G401.6 (cell line): ENCODE results near the gene CHSY1.

ENCODE experiments used
- FAIRE-seq: peaks from 2 replicates; lab custom pipeline; 2012; peaks lifted over from hg19 to GRCh38; lab: Jason Lieb, UNC

CHSY1 gene

DNA sequence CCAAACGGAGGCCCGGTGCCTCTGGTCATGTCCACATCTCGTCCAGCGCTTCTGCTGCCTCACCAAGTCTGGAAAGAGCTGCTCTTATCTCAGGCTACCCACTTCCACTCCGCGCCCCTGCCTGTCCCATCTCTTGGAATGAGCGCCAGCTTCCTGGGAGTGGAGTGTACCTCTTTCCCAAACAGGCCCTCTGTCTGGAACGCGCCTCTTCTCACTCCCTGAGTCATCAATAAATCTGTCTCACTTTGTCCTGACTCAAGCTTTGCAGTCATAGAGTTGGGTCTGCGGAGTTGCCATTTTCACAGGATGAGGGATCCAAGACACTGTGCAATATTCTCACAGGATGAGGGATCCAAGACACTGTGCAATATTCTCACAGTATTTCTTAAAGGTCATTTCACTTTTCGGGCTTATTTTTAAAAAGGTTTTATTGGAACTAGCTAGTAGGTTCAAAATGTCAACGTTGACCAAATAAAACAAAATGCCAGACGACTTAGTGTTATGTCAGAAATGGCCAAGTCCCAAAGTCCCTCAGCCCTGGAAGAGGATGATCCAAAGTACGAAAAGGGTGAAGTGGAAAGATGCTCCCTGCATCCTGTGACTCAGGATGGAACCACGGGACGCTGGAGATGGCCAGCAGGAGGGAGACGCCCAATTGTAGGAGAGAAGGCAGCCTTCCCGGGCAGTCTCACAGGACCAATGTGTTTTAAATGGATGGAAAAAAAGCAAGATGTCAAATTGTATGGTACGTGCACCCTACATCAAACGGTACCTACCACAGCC lies 81.1 kb downstream of the CHSY1 start:
- no peak for FAIRE-seq

DNA sequence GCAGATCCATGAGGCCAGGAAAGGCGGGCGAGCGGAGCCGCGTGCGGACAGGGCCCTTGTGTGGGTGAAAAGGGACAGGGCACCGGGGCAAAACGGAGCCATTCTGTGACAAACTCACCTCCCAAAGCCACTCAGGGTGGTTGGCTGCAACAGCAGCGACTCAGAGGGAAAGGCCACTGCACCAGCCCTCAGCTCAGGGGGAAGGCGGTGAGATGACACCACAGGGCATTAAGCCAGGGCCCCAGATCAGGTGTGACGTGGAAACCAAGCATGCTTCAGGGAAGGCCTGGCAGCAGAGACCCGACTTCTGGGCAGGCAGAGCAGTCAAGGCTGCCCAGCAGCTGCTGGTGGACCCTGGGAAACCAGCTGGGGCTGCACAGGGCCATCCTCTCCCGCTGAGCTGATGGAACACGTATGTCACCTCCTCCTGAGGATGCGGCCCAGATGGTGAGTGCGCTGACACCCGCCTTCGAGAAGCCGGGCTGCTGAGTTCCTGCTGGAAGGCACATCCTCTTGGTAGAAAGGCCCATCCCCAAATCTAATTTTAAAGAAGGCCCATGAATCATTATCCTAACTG lies 82.3 kb downstream of the CHSY1 start:
- FAIRE-seq, result no peak

DNA sequence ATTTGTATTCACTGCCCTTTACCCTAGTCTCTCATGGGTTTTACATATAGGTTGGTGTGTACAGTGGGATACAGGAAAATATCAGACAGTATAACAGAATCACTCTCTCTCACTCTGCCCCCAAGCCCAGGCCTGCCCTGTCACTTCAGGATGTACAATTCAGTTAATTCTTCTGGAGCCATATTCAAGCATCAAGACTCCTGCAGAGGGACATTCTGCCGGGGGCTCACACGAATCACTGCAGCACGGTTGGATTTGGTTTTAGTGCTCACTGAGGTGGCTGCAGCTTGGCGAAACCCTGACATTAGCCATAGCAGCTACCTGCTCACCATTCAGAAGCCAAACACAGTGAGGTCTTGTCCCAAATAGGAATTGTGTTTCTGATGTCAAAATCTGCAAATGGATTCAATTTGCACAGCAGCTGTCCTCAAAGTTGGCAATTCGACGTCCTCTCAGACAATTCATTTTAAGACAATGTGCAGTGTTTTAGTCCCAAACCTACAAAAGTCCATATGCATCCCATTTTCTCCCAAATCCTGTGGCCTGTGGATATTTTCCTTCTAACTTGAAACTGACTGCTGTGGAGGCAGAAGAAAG lies 82.9 kb downstream of the CHSY1 start:
- FAIRE-seq, result no peak

DNA sequence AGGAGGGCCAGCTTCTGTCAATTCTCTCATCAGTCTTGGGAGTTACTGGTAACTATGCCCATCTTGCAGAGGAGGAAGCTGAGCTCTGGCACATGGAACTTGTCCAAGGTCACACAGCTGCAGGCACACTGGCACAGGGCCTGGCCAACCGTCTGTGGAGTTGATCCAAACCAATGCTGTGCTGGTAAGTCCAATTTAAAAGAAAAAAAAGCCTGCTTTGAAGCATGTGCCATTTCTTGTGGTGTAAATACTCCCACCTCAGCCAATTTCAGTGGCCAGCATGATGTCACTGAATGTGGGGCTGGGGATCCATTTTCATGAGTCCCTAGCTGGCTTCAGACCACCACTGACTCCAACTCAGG lies 83.4 kb downstream of the CHSY1 start:
- no peak for FAIRE-seq

DNA sequence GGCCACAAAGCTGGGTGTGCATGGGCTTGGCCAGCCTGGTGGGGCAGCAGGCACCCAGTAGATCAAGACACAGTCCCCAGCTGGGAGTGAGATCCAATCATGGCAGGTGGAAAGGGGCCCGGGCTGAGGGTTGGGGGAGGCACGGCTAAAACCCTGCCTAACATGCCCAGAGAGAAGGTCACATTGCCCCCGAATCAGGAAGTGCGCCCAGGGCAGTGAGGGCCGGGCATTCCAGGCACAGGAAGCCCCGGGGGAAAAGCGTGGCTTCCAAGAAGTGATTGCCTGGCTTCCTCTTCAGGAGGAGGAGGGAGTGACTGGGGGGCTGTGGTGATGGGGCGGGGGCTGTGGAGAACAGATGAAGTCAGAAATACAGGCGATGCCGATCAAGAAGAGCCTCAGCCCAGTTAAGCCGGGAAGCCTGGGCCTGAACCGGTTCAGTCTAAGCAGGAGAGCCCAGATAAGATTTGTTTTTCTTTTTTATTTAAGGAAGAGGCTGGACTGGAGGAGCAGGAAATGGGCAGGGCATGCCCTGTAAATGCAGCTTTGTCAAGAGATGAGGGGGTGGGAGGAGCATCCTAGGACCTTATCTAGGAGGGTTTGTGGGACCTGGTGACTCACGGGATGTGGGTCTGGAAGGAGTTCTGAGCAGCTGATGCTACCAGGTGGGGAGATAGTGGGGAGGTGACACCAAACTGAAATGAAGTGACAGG lies 83.9 kb downstream of the CHSY1 start:
- no peak for FAIRE-seq

DNA sequence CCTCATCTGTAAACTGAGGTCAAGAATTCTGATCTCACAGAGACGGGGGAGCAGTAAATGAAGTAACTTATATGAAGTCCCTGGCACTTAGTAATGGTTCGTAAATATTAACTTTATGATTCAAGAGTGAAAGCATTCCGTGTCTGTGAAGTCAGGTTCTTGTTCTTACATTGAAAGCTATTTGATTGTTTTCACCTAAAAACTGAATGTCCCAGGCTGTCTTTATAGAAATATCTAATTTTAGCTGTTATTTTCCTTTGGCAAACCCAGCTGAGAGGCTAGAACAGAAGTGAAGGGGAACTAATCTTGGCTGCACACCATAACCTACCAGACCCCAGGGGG lies 84.5 kb downstream of the CHSY1 start:
- no peak for FAIRE-seq

DNA sequence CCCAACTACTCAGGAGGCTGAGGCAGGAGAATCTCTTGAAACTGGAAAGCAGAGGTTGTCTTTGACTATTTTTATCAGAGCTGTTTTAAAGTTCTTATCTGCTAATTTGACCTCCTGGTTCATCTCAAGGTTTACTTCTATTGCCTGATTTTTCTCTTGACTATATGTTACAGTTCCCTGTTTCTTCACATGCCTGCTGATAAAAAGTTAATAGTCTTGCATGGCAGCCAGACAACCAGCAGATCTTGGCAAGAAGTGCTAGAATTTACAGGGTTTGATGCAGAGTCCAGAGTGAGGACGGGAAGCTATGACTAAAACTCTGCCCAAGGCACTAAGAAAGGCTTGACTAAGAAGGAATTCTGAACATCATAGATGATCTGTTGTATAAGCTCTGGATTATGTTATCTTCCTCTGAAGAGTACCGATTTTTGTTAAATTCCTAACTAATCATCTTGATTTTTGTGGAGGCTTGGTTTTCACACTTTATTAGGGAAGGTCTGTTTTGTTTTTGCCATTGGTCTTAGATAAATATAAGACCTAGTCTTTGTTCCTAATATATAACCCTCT lies 85.9 kb downstream of the CHSY1 start:
- no peak for FAIRE-seq

DNA sequence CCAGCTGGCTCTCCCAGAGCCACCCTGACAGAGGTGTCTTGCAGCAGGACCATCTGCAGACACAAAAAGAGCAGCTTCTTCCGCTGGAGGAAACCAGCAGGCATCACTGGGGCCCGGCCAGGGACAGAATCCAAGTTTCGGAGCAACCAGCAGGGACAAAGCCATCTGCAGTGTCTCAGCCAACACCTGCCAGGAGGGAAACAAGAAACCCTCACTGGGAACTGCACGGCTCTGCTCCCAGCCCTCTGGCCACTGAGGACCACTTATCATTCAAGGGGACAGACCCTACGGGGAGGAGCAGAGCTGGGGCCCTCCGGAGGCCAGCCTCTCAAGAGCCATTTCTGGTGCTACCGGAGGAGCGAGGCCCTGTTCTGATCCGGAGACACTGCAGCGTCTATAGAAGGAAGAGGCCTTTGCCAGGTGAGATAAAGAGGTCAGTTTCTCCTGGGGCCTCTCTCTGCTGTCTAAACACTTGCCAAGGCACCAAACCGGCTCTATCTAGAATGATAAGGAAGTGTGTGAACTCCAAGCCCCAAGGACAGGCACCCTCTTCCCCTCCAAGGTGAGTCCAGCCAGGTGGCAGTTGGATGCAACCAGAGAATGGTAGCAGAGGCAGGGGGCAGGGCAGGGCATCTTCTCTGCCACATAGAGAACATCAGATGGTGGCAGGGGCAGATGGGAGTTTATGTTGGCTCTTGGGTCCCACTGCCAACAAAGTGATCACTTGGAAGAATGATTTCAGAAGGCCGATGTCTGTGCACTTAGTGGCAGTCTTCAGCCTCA lies 89.0 kb downstream of the CHSY1 start:
- FAIRE-seq, result no peak

DNA sequence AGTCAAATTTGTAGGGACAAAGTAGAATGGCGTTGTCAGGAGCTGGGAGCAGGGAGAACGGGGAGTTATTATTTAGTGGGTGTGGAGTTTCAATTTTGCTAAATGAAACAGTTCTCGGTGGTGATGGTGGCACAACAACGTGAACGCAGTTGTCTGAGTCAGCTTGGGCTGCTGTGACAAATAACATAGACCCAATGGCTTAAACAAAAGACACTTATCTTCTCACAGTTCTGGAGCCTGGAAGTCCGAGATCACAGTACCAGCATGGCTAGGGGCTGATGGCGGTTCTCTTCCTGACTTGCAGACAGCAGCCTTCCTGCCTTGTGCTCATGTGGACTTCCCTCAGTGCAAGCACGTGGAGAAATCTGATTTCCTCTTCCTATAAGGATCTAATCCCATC lies 90.2 kb downstream of the CHSY1 start:
- FAIRE-seq, result no peak

DNA sequence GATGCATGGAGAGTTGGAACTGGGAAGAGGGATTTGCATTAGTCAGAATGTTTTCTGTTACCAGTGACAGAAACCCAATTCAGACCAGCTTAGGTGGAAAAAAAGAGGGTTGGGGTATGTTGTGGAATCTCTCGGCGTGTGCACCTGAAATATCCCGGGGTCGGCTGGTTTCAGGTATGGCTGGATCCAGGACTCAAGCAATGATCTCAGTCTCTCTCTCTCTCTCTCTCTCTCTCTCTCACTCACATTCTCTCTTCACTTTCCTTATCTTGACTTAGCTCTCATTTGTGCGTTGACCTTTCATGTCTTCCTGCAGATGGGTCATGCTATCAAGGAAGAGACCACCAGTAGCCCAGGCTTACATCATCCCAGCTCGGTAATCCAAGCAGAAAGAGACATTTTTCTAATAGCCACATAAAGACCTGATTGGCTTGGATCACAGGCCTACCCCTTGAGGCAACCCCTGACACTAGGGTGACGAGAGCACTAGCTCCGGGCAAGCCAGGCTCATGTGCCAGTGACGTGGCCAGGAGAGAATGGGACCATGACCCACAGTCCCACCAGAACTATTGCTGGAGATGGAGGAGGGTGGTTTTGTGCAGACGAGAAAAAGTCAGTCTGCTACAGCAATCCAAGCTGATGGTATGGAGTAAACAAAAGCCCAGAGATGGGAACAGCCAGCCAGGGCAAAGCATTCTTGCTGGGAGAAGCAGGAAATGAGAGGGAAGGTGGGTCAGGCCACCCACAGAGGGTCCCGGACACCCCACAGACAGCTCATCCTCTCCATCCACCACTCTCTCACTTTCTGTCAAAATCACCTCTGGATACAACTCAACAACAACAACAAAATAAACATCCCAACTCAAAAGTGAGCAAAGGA lies 91.7 kb downstream of the CHSY1 start:
- no peak for FAIRE-seq

DNA sequence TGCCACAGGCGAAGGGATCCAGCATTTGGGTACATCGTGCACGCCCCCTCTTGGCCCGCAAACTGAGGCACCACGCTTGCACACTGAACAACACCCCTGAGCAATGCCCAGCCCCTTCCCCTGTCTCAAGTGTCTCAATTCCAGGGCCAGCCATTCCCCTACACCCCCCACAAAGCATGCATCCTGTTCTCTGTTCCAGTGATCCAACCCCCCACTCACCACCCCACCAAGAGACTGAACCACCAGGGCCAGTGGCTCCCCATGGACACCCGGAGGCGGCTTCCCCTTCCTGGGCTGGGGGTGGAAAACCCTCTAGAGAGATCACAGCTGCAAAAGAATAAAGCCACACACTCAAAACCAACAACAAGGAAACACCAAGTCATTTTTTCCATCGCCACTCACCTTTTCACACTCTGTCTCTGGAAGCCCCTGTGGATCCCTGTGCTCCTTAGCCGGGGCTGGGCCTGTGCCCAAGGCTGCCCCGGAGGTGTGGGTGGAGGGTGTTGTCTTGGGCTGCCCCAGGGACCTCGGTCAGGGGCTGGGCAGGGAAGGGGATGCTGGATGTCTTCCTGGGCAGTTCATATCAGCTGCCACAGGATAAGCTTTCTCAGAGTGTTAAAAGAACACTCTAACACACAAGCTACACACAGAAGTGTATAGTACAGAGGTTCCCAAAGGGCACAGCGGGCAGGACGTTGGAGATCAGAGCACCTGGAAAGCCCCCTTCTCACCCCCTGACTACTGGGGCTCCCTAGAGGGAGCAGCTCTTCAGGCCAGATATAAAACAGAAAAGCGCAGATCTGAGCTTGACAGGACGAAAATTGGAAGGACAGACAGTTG lies 92.5 kb downstream of the CHSY1 start:
- no peak for FAIRE-seq

DNA sequence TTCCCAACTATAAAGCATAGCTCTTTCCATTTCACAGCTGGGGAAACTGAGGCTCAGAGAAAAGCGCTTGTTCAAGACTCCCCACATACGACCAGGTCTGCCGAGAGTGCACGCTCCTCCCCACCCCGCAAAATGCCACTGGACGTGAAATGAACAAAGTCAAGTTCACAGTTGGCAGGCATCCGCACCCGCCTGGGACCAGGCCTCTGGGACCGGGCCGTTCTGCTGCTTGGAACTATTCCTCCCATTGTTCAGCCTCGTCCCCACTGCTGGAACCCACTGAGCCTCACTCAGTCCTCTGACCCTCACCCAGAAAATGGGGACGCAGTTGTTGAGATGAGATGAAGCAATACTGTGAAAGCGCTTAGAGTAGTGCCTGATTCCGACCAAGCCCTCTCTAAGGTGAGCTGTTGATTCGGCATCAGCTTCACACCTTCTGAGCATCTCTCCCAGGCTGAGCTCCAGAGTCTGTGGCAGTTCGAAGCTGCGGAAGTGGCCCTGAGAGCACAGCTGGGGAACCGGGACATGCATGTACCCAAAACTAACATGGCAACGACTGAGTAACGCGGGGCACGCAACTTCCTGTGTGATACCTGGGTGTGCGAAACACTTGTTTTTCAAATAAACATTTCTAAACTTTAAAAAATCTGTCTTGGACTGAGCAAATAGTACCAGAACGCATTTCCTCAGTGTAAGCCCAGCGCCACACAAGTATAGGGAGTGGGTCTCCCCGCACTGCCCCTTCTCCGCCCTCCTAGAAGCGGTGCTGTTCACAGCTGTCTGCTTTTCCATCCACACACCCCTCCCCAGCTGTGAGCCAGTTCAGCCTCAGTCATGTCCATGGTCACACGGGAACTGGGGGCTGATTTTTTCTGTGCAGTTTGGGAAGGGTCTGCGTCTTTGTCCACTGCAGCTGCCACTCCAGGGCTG lies 93.4 kb downstream of the CHSY1 start:
- no peak for FAIRE-seq

DNA sequence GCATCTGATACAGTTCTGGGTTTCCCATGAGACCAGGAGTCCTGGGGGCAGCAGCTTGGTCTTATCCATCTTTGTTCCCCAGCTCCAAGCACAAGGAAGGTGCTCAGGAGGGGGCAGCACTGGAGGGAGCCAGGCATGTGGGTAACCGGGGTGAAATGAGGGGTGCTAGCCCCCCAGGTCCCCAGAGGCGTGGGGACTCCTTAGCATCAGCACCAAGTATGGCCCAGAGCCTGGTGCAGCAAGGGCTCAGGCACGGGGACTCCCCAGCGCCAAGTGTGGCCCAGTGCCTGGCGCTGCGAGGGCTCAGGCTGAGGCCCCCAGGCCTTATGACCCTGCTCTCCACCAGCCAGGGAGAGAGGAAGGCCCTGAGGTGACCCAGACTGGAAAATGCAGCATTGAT lies 94.1 kb downstream of the CHSY1 start:
- FAIRE-seq, result no peak

DNA sequence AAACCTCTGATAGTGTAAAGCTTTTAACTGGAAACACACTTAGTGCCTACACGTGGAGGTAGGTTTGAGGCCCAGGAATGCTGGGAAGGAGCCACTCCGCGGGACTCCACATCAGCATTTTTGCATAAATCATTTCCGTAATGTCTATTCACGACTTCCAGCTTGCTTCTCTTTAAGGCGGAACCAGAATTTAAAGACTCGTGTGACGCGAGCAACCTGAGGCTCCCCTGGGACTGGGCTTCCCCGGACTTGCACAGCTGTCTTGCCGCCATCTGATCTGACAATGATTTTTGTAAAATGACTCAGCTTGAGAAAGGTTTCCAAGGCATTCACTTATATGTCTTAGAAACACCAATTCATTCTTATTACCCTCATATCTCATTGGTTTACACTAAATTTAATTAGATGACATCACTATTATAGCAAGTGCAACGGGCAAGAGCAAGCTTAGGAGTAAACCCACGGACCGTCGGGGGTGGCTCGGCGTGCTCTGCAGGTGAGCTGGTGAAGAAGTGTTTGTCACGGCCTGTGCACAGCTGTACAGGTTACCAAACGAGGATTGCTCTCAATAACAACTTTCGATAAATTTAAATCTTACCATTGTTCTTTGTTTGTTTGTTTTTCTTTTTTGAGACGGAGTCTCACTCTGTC lies 95.2 kb downstream of the CHSY1 start:
- no peak for FAIRE-seq

DNA sequence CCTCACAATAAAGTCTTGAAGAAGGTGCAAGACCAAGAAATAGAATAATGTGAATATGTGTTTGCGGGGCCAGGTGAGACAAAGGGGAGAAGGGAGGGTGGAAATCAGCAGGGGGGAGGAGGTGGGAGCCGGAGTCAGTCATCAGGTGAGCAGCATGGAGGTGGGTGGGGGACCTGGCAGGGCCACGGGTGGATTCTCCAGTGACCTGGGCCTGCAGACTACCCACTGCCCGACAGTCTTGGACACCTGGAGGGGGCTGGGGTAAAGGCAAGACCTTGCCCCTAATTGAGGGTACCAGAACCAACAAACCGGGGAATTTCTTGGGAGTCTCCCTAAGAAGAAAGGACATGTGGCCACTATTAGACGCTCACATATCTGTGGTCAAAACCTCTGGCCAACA lies 95.8 kb downstream of the CHSY1 start:
- no peak for FAIRE-seq

DNA sequence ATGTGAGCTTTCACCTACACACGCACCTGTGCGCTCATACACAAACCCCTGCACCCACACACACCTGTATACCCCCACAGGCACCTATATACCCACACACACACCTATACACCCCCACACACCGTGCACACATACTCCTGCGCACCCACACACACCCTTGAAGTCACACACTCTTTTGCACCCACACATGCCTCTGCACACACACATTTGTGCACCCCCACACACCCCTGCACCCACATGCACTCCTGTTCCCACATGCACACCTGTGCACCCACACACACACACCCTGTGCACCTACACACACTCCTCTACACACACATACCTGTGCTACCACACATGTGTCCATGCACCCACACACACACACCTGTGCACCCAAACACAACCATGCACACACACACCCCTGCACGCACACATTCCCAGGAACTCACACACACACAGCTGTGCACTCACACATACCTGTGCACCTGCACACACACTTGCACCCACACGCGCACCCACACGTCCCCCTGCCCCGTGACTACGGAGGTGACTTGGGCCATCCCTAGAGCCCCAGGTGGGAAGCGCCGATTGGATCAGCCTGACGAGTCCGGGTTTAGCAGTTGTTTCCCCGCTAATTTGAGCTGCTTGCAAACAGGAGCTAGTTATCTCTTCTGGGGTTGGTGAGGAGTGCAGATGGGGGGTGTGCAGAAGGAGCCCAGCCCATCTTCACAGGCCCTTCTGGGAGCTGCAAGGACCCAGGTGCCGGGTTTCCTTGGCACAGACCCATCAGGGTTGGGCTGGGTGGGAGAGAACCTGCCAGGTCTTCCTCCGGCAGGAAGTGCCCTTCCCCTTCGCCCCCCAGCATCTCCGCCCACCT lies 97.8 kb downstream of the CHSY1 start:
- no peak for FAIRE-seq

DNA sequence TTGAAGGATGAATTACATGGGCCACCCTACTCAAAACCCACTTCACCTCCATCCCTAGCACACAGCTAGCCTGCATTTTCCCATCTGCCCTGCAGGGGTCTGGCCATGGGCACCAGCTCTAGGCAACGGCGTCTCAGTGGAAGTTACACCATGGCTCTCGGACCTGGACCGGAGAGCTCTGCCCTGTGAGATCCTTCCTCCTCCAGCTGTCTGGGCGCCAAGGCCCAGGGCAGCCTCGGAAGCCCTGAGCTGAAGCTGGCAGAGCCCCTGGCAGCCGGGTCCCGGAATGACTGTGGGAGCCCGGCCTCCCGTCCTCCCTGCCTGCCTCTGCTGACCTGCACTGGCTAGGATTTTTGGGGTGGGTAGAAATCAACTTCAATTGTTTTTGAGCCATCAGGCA lies 98.9 kb downstream of the CHSY1 start:
- no peak for FAIRE-seq

DNA sequence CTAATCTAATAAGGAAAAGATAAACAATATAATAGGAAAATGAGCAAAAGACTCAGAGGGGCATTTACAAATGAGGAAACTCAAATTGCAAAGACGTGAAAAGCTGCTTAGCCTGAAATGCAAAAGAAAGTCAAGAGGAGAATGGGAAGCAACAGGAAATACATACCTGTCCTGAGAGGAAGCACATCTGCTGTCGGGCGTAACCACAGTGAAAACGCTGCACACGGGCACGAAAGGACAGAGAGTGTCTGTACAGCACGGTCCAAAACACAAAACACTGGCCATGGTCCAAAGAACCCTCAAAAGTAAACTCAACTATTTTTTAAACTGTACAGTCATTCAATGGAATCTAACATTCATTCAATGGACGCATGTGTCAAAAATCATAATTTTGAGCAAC lies 100.6 kb downstream of the CHSY1 start:
- no peak for FAIRE-seq
